Renal cortical epithelial cell (primary cell): ENCODE measurements around the gene ZNF639. TPM values are rescaled to one million over a fixed set of nuclear protein-coding genes. Genes with fewer than 3 reads are reported as not detected.

Experiments
- total RNA-seq: library from RNA; depleted of rRNA; stranded (reverse); fragments of >200 nt; gene quantifications from 2 replicates; pipeline ENCODE4 v1.2.3, GENCODE V29; 2014

The ZNF639 gene
- total RNA-seq, 1 donor from 2014 or later: 60.9 TPM

Other genes with a start within 250 kb of the ZNF639 start
- 31.3 and 40.1 TPM in 2 replicates for gene PIK3CA, start 174.7 kb upstream of the ZNF639 start, total RNA-seq
- under 0.01 and 2.1 TPM in 2 replicates for gene KCNMB3, start 71.9 kb upstream of the ZNF639 start, total RNA-seq
- 65.7 and 70.5 TPM in 2 replicates for gene MFN1, start 24.7 kb downstream of the ZNF639 start, total RNA-seq
- 42.0 and 51.1 TPM in 2 replicates for gene GNB4, start 128.4 kb downstream of the ZNF639 start, total RNA-seq
- gene ACTL6A, start 239.9 kb downstream of the ZNF639 start, total RNA-seq: 91.2 and 99.5 TPM in 2 replicates